GM18951 (cell line): Measurements from ENCODE around the gene MGRN1.

Source experiments
- POLR2A ChIP-seq: IDR thresholded peaks from 4 replicates; pipeline ENCODE4 v1.6.1; 2011; ENCODE audit warnings: mild to moderate bottlenecking; ENCODE audit not compliant: insufficient read length, insufficient read depth; ENCODE audit errors: extremely low read depth
- in situ Hi-C: fragments of 300-500 bp; cut with MboI; formaldehyde crosslinking; loops from one replicate; pipeline ENCODE4 v1.12.0; 2022; ENCODE audit warnings: low sequenced_read_pairs, mixed read lengths, inconsistent platforms; ENCODE audit not compliant: unreplicated experiment

Gene MGRN1

GRCh38 chr16:4713663-4714501 lies 89.3 kb downstream of the MGRN1 start:
- TF ChIP-seq POLR2A, result no peak
- in situ Hi-C loops, result no loop called here

GRCh38 chr16:4714996-4715395 lies 90.4 kb downstream of the MGRN1 start:
- TF ChIP-seq POLR2A, result no peak
- in situ Hi-C loops, result no loop called here

- in situ Hi-C loops, result no loop called here
Observed at GRCh38 chr16:4718466-4718865, 93.8 kb downstream of the MGRN1 start.

GRCh38 chr16:4723071-4723767 lies 98.6 kb downstream of the MGRN1 start:
- no peak for TF ChIP-seq POLR2A
- in situ Hi-C loops, result no loop called here

More at GRCh38 chr16:4718466-4718865, 93.8 kb downstream of the MGRN1 start:
- TF ChIP-seq POLR2A, result no peak

- in situ Hi-C loops, result no loop called here
- no peak for TF ChIP-seq POLR2A
Observed at GRCh38 chr16:4724661-4725270, 100.1 kb downstream of the MGRN1 start.

GRCh38 chr16:4726616-4727015 lies 102.0 kb downstream of the MGRN1 start:
- in situ Hi-C loops, result no loop called here
- TF ChIP-seq POLR2A, result no peak

- TF ChIP-seq POLR2A, result no peak
- in situ Hi-C loops, result no loop called here
Observed at GRCh38 chr16:4728676-4729075, 104.0 kb downstream of the MGRN1 start.

- TF ChIP-seq POLR2A, result no peak
- in situ Hi-C loops, result no loop called here
Observed at GRCh38 chr16:4729876-4730275, 105.2 kb downstream of the MGRN1 start.

- in situ Hi-C loops, result no loop called here
Observed at GRCh38 chr16:4733211-4733742, 108.7 kb downstream of the MGRN1 start.

GRCh38 chr16:4733747-4734062 lies 109.1 kb downstream of the MGRN1 start:
- no peak for TF ChIP-seq POLR2A

More at GRCh38 chr16:4733211-4733742, 108.7 kb downstream of the MGRN1 start:
- no peak for TF ChIP-seq POLR2A

GRCh38 chr16:4734063-4734729 lies 109.6 kb downstream of the MGRN1 start, which contains the start of the genes ANKS3 and DNAAF8:
TSS of gene ANKS3 (minus strand) at chr16:4734271. CDS start at chr16:4730149, 4,122 bp downstream.
TSS of gene DNAAF8 (plus strand) at chr16:4734537. CDS start at chr16:4736515, 1,978 bp downstream.
- in situ Hi-C loops, result no loop called here

More at GRCh38 chr16:4733747-4734062, 109.1 kb downstream of the MGRN1 start:
- in situ Hi-C loops, result no loop called here

GRCh38 chr16:4734730-4735535 lies 110.3 kb downstream of the MGRN1 start:
- TF ChIP-seq POLR2A, result peak; percentile 76
- in situ Hi-C loops, result no loop called here

More at GRCh38 chr16:4734063-4734729, 109.6 kb downstream of the MGRN1 start, which contains the start of the genes ANKS3 and DNAAF8:
- TF ChIP-seq POLR2A, result peak; percentile 66

- in situ Hi-C loops, result no loop called here
- no peak for TF ChIP-seq POLR2A
Observed at GRCh38 chr16:4736546-4736945, 111.9 kb downstream of the MGRN1 start.
